Activated T-helper 1 cell treated with anti-CD3 and anti-CD28 coated beads, Interleukin-12 subunit alpha, Interleukin-12 subunit beta, Interleukin-2, Interleukin-4 antibody, amounts not matched to agents 30 ng/mL and 10 ng/mL and 1 ng/mL, durations not matched to agents 14 hours and 24 hours and 36 hours (primary cell): Measurements from ENCODE around the gene ZNF646. TPM values are rescaled to one million over a fixed set of nuclear protein-coding genes. Genes with fewer than 3 reads are reported as not detected.

Source experiments
- DNase-seq: peaks from one replicate; pipeline ENCODE4 v3.0.0; 2021; ENCODE audit warnings: low spot score
- H3K27ac Mint-ChIP-seq: one replicate; pipeline ENCODE4 v1.8.0; 2021; ENCODE audit warnings: mild to moderate bottlenecking, mixed read lengths
- H3K27me3 Mint-ChIP-seq: one replicate; pipeline ENCODE4 v1.8.0; 2022; ENCODE audit warnings: mild to moderate bottlenecking, moderate library complexity, mixed read lengths; ENCODE audit not compliant: insufficient read depth
- H3K36me3 Mint-ChIP-seq: one replicate; pipeline ENCODE4 v1.8.0; 2021; ENCODE audit warnings: low read depth, mixed read lengths
- H3K4me1 Mint-ChIP-seq: one replicate; pipeline ENCODE4 v1.8.0; 2021; ENCODE audit warnings: low read depth, mixed read lengths
- H3K4me3 Mint-ChIP-seq: one replicate; pipeline ENCODE4 v1.8.0; 2021; ENCODE audit warnings: mild to moderate bottlenecking, moderate library complexity, mixed read lengths
- H3K9me3 Mint-ChIP-seq: one replicate; pipeline ENCODE4 v1.8.0; 2021; ENCODE audit warnings: mixed read lengths
- intact Hi-C: fragments of 100-400 bp; cut with micrococcal nuclease; formaldehyde crosslinking; loops from one replicate; pipeline ENCODE4 v1.15.1; 2024
- total RNA-seq: library from RNA; stranded (reverse); gene quantifications from 2 replicates; pipeline ENCODE4 v1.2.3, GENCODE V29; 2022

ZNF646 gene
- total RNA-seq, 1 donor from 2014 or later, result 26.1 TPM

DNA sequence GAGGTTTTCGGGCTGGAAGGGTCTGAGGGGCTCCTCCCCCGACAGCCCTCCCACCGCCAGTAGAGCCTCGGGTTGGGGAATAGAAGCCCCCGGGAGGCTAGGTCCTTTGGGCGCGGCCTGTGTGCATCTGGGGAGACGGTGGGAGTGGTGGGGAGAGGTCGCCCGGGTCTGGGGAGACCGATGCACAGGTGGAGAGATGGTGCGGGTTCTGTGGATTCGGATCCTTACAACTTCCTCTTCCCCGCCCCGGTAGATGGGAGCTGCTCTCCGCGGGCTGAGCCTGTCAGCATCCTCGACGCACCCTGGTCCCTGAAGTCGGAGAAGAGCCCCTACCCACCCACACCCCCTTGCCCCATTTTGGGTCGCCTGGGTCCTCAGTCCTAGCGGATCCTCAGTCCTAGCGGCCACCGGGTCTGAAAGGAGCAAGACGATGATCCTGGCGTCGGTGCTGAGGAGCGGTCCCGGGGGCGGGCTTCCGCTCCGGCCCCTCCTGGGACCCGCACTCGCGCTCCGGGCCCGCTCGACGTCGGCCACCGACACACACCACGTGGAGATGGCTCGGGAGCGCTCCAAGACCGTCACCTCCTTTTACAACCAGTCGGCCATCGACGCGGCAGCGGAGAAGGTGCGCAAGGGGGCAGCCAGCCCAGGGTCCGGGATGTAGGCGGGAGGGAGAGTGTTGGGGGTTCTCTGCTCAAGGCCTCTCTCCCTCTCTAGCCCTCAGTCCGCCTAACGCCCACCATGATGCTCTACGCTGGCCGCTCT, 34.8 kb downstream of the ZNF646 start:
- H3K27ac Mint-ChIP-seq, result no peak overlapping the region
- H3K4me3 Mint-ChIP-seq, result peak overlapping the region; percentile 90
- DNase-seq, result no peak
- H3K4me1 Mint-ChIP-seq, result peaks cover 28% of the 10 kb centered on the region
- intact Hi-C loops, result loop anchor here (2.0 to 5.0 kb wide), 5 partner anchors 14 to 350 kb away; partner anchors contain the start of genes ARMC5, FBXL19 and VKORC1
- no peaks in the 10 kb centered on the region for H3K27me3 Mint-ChIP-seq
- H3K36me3 Mint-ChIP-seq, result peaks cover 21% of the 10 kb centered on the region
- H3K9me3 Mint-ChIP-seq, result no peaks in the 10 kb centered on the region

GRCh38 chr16:31109622-31110021, 35.4 kb downstream of the ZNF646 start:
- H3K27me3 Mint-ChIP-seq, result no peaks in the 10 kb centered on the region
- H3K4me3 Mint-ChIP-seq, result peak overlapping the region; percentile 90
- H3K4me1 Mint-ChIP-seq, result peaks cover 28% of the 10 kb centered on the region
- no peaks in the 10 kb centered on the region for H3K9me3 Mint-ChIP-seq
- intact Hi-C loops, result loop anchor here (2.0 to 5.0 kb wide), 5 partner anchors 15 to 349 kb away; partner anchors contain the start of genes ARMC5, FBXL19 and VKORC1
- peak overlapping the region; percentile 82 for H3K27ac Mint-ChIP-seq
- DNase-seq, result no peak
- H3K36me3 Mint-ChIP-seq, result peaks cover 21% of the 10 kb centered on the region

DNA sequence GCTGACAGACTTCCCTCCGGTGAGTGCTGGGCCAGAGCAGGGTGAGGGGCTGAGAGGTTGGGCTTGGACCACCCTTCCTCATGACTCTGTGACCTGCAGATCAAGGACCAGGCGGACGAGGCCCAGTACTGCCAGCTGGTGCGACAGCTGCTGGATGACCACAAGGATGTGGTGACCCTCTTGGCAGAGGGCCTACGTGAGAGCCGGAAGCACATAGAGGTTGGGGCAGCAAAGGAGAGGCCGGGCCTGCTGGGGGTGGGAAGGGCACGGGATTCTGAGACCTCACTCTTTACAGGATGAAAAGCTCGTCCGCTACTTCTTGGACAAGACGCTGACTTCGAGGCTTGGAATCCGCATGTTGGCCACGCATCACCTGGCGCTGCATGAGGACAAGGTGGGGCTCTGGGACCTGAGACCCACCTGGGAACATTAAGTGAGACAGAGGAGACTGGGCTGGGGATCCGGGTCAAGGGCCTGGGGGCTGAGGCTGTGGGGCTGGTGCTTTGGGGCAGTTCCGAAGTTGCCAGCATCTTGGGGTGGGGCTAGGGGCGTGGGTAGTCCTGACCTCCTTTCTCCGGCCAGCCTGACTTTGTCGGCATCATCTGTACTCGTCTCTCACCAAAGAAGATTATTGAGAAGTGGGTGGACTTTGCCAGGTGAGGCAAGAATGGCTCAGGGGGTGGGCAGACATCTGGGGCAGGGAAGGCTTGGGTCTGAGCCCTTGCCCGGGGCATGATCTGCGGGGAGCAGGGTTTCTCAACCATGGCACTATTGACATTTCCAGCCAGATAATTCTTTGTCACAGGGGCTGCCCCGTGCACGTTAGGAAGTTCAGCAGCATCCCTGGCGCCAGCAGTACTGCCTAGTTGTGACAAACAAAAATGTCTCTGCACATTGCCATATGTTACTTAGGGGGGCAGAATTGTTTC, 36.1 kb downstream of the ZNF646 start:
- no peaks in the 10 kb centered on the region for H3K9me3 Mint-ChIP-seq
- H3K27ac Mint-ChIP-seq, result no peak overlapping the region
- intact Hi-C loops, result no loop called here

DNA sequence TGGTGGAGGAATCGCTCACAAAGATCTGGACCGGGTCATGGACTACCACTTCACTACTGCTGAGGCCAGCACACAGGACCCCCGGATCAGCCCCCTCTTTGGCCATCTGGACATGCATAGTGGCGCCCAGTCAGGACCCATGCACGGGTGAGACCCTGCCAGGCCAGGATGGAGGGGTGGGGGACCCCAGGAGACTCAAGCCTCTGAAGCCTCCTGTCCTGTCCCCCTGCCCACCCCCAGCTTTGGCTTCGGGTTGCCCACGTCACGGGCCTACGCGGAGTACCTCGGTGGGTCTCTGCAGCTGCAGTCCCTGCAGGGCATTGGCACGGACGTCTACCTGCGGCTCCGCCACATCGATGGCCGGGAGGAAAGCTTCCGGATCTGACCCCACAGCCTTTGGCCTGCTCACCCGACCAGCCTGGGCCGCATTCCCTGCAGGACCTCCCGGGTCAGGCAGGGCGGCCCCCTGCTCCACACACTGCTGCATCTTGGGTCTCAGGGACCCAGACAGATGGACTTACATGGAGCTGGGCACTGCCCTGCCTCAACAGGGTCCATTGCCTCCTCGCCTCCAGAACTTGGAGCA, 37.8 kb downstream of the ZNF646 start:
- H3K27me3 Mint-ChIP-seq, result no peaks in the 10 kb centered on the region
- H3K27ac Mint-ChIP-seq, result no peak overlapping the region
- intact Hi-C loops, result no loop called here

More for the DNA sequence above, 36.1 kb downstream of the ZNF646 start:
- no peak for DNase-seq
- Mint-ChIP-seq H3K27me3 (no peaks in the 10 kb centered on the region), H3K36me3 (peaks cover 23% of the 10 kb centered on the region), H3K4me3 (peak overlapping the region; percentile 90), H3K4me1 (peaks cover 28% of the 10 kb centered on the region)

DNA sequence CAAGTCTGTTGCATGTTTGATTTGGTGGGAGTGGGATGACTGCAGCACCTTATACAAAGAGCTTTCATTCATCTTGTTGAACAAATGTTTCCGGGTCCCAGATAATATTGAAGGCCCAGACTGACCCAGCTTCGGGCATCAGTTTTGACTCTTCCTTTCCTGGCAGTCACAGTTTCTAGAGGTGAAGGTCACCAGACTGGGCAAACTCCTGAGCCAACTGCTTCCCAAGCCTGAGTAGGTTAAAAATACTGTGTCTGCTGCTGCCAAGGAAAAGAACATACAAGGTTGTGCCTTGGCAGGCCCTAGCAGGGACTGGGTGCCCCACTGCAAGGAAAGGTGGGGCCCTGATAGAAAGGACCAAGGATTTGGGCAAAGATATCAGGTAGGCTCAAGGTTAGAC, 38.5 kb downstream of the ZNF646 start:
- no peak overlapping the region for H3K27ac Mint-ChIP-seq
- H3K36me3 Mint-ChIP-seq, result peaks cover 23% of the 10 kb centered on the region
- no peak for DNase-seq
- H3K4me3 Mint-ChIP-seq, result no peak overlapping the region
- no peaks in the 10 kb centered on the region for H3K27me3 Mint-ChIP-seq
- no peaks in the 10 kb centered on the region for H3K9me3 Mint-ChIP-seq
- peaks cover 20% of the 10 kb centered on the region for H3K4me1 Mint-ChIP-seq
- intact Hi-C loops, result no loop called here

More for the DNA sequence above, 37.8 kb downstream of the ZNF646 start:
- no peak overlapping the region for H3K4me3 Mint-ChIP-seq
- no peak for DNase-seq
- peaks cover 27% of the 10 kb centered on the region for H3K4me1 Mint-ChIP-seq
- peaks cover 23% of the 10 kb centered on the region for H3K36me3 Mint-ChIP-seq
- H3K9me3 Mint-ChIP-seq, result no peaks in the 10 kb centered on the region

GRCh38 chr16:31113121-31114120, 39.2 kb downstream of the ZNF646 start:
- no peak for DNase-seq
- Mint-ChIP-seq H3K27ac (peak overlapping the region; percentile 57), H3K36me3 (peaks cover 23% of the 10 kb centered on the region), H3K9me3 (no peaks in the 10 kb centered on the region), H3K4me3 (peak overlapping the region; percentile 19), H3K4me1 (peaks cover 21% of the 10 kb centered on the region), H3K27me3 (no peaks in the 10 kb centered on the region)
- intact Hi-C loops, result no loop called here

GRCh38 chr16:31114468-31114867, 40.2 kb downstream of the ZNF646 start:
- intact Hi-C loops, result no loop called here
- H3K27me3 Mint-ChIP-seq, result no peaks in the 10 kb centered on the region
- H3K4me3 Mint-ChIP-seq, result no peak overlapping the region
- DNase-seq, result no peak
- peaks cover 25% of the 10 kb centered on the region for H3K36me3 Mint-ChIP-seq
- no peaks in the 10 kb centered on the region for H3K9me3 Mint-ChIP-seq
- H3K4me1 Mint-ChIP-seq, result peaks cover 26% of the 10 kb centered on the region
- no peak overlapping the region for H3K27ac Mint-ChIP-seq

DNA sequence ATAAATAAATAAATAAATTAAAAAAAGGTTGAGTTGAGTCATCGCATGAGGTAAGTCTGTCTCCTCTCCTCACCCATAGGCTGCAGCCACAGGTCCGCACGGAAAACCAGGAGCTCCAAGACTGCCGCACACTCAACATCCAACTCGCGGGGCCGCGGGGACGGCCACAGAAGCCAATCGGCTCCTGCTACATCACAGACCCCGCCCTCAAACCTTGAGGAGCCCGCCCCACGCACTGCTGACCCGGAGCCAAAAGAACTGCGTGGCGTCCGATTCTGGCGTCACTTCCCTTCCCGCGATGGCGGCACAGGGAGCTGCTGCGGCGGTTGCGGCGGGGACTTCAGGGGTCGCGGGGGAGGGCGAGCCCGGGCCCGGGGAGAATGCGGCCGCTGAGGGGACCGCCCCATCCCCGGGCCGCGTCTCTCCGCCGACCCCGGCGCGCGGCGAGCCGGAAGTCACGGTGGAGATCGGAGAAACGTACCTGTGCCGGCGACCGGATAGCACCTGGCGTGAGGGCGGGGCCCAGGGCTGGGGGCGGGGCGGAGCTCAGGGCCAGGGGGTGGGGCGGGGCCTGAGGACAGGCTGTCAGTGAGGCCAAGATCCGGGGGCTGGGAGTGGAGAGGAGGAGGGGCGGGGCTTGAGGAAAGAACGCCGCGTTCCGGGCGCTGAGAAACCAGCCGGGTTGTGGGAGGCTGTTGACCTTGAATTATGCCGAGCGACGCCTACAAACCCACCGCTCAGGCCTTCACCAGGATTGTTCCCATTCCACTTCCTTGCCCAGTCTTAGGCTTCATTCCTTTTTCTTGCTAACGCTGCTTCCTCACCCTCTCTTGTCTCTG, 43.4 kb downstream of the ZNF646 start, which contains the start of gene KAT8:
TSS of gene KAT8 (plus strand) at position 281 of the 839 bp plus-strand sequence. CDS start at position 299, 18 bp downstream.
- Mint-ChIP-seq H3K9me3 (no peaks in the 10 kb centered on the region), H3K36me3 (peaks cover 24% of the 10 kb centered on the region), H3K4me1 (peaks cover 19% of the 10 kb centered on the region), H3K27ac (peak within 1 kb of the TSS; percentile 92), H3K4me3 (peak within 1 kb of the TSS; percentile 88), H3K27me3 (no peaks in the 10 kb centered on the region)
- intact Hi-C loops, result loop anchor here (1.0 to 5.0 kb wide), 10 partner anchors 23 to 342 kb away; partner anchors contain the start of genes ARMC5, FUS, SETD1A and STX4
- peak; percentile 95 for DNase-seq

DNA sequence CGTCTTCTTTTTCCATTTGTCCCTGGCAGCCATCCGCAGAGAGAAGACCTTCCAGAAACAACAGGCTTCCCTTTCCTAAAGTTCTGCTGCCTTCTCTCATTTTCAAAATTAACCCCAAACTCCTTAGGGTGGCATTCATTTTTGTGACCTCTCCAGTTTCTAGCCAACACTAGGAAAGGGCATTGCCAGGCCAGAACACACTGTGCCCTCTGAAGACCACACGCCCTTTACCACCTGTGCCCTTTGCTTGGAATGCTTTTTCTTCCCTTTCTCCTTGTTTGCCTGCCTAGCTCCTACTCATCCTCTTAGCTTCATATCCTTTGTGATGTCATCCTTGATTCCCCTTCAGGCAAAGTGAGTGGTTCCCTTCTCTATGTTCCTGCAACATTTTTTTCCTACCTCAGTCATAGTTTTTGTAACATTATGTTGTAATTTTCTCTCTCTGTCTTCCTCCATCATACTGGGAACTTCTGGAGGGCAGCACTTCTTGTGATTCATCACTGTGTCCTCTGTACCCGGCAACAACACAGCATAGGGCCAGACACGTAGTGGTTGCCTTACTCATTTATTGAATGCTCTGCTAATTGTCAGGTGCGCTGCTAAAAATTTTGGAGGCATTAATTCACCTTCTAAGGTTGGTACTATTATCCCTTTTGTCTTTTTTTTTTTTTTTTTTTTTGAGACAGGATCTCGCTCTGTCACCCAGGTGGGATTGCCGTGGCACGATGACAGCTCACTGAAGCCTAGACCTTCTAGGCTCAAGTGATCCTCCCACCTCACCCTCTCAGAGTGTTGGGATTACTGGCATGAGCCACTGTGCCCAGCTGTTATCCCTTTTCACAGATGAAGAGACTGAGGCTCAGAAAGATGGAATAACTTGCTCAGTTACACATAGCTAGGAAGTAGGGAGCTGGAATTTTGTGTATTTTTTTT, 44.3 kb downstream of the ZNF646 start:
- Mint-ChIP-seq H3K27ac (peak overlapping the region; percentile 92), H3K9me3 (no peaks in the 10 kb centered on the region), H3K27me3 (no peaks in the 10 kb centered on the region)

DNA sequence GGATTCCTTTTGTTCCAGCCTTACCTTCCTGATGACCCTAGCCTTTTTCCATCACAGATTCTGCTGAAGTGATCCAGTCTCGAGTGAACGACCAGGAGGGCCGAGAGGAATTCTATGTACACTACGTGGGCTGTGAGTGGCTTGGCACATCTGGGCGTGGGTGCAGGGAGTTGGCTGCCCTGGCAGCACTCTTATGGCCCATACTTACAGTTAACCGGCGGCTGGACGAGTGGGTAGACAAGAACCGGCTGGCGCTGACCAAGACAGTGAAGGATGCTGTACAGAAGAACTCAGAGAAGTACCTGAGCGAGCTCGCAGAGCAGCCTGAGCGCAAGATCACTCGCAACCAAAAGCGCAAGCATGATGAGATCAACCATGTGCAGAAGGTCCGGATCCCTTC, 45.9 kb downstream of the ZNF646 start:
- Mint-ChIP-seq H3K27me3 (no peaks in the 10 kb centered on the region), H3K9me3 (no peaks in the 10 kb centered on the region), H3K27ac (no peak overlapping the region), H3K36me3 (peaks cover 22% of the 10 kb centered on the region), H3K4me1 (peaks cover 13% of the 10 kb centered on the region), H3K4me3 (no peak overlapping the region)
- DNase-seq, result no peak
- intact Hi-C loops, result no loop called here

More for the DNA sequence above, 44.3 kb downstream of the ZNF646 start:
- Mint-ChIP-seq H3K36me3 (peaks cover 23% of the 10 kb centered on the region), H3K4me3 (peak overlapping the region; percentile 84), H3K4me1 (peaks cover 18% of the 10 kb centered on the region)
- intact Hi-C loops, result loop anchor here (5.0 kb wide), 2 partner anchors 121 to 324 kb away; partner anchors contain the start of gene ZNF843
- no peak for DNase-seq
